ENCODE measurements around the gene RASSF8.

The RASSF8 gene

GRCh38 chr12:25942709-25943108 is 15.8 kb upstream of the RASSF8 start:
- Histone ChIP-seq H3K36me3 (replicated peaks) (no peaks in the 10 kb centered on the region), H3K4me1 (no peaks in the 10 kb centered on the region), H3K4me3 (no peak overlapping the region), H3K9me3 (no peaks in the 10 kb centered on the region), H3K27me3 (ENCODE audit: low read depth) (no peaks in the 10 kb centered on the region)
- DNase-seq (ENCODE audit: low spot score in 2 of 2): no peak
- in situ Hi-C loops (cut with MboI; ENCODE audit: low sequenced_read_pairs): no loop called here

GRCh38 chr12:25943940-25944339 is 14.5 kb upstream of the RASSF8 start:
- Histone ChIP-seq H3K4me3 (no peak overlapping the region), H3K4me1 (no peaks in the 10 kb centered on the region), H3K27me3 (ENCODE audit: low read depth) (no peaks in the 10 kb centered on the region), H3K36me3 (replicated peaks) (no peaks in the 10 kb centered on the region), H3K9me3 (no peaks in the 10 kb centered on the region)
- no peak for DNase-seq (ENCODE audit: low spot score in 2 of 2)
- in situ Hi-C loops (cut with MboI; ENCODE audit: low sequenced_read_pairs): no loop called here

- H3K4me3 ChIP-seq: no peak overlapping the region
- in situ Hi-C loops (cut with MboI; ENCODE audit: low sequenced_read_pairs): no loop called here
- H3K36me3 ChIP-seq (replicated peaks): no peaks in the 10 kb centered on the region
- DNase-seq (ENCODE audit: low spot score in 2 of 2): no peak
- H3K9me3 ChIP-seq: no peaks in the 10 kb centered on the region
- no peaks in the 10 kb centered on the region for H3K27me3 ChIP-seq (ENCODE audit: low read depth)
- peaks cover 3% of the 10 kb centered on the region; the same call in 1 of the 2 replicates for H3K4me1 ChIP-seq
These were observed 9.1 kb upstream of the RASSF8 start for GRCh38 chr12:25949343-25949742.

GRCh38 chr12:25950329-25951115 is 8.0 kb upstream of the RASSF8 start:
- H3K36me3 ChIP-seq (replicated peaks): no peaks in the 10 kb centered on the region
- H3K4me1 ChIP-seq: peaks cover 3% of the 10 kb centered on the region; the same call in 1 of the 2 replicates
- no peaks in the 10 kb centered on the region for H3K9me3 ChIP-seq
- H3K4me3 ChIP-seq: no peak overlapping the region
- no peaks in the 10 kb centered on the region for H3K27me3 ChIP-seq (ENCODE audit: low read depth)
- DNase-seq (ENCODE audit: low spot score in 2 of 2): no peak
- in situ Hi-C loops (cut with MboI; ENCODE audit: low sequenced_read_pairs): no loop called here

- in situ Hi-C loops (cut with MboI; ENCODE audit: low sequenced_read_pairs): no loop called here
- Histone ChIP-seq H3K36me3 (replicated peaks) (no peaks in the 10 kb centered on the region), H3K27me3 (ENCODE audit: low read depth) (no peaks in the 10 kb centered on the region), H3K4me1 (peaks cover 14% of the 10 kb centered on the region), H3K4me3 (peak overlapping the region; percentile 37), H3K9me3 (no peaks in the 10 kb centered on the region)
- peak; percentile 38 to 44 for DNase-seq (ENCODE audit: low spot score in 2 of 2)
These were observed 572 bp upstream of the RASSF8 start for GRCh38 chr12:25957793-25958427.

GRCh38 chr12:25959071-25959961 is 834 bp downstream of the RASSF8 start:
- Histone ChIP-seq H3K9me3 (no peaks in the 10 kb centered on the region), H3K4me3 (peak overlapping the region; percentile 72), H3K4me1 (peaks cover 25% of the 10 kb centered on the region), H3K27me3 (ENCODE audit: low read depth) (no peaks in the 10 kb centered on the region), H3K36me3 (replicated peaks) (no peaks in the 10 kb centered on the region)
- peak; percentile 41 to 65 for DNase-seq (ENCODE audit: low spot score in 2 of 2)
- in situ Hi-C loops (cut with MboI; ENCODE audit: low sequenced_read_pairs): no loop called here

- peak overlapping the region; percentile 72 for H3K4me3 ChIP-seq
- H3K4me1 ChIP-seq: peaks cover 25% of the 10 kb centered on the region
- DNase-seq (ENCODE audit: low spot score in 2 of 2): peak; percentile 33 to 59
- H3K36me3 ChIP-seq (replicated peaks): no peaks in the 10 kb centered on the region
- no peaks in the 10 kb centered on the region for H3K27me3 ChIP-seq (ENCODE audit: low read depth)
- in situ Hi-C loops (cut with MboI; ENCODE audit: low sequenced_read_pairs): no loop called here
- H3K9me3 ChIP-seq: no peaks in the 10 kb centered on the region
These were observed 1.7 kb downstream of the RASSF8 start for GRCh38 chr12:25960143-25960542.

GRCh38 chr12:25960961-25961360 is 2.5 kb downstream of the RASSF8 start:
- H3K4me3 ChIP-seq: no peak overlapping the region
- in situ Hi-C loops (cut with MboI; ENCODE audit: low sequenced_read_pairs): no loop called here

GRCh38 chr12:25962932-25963525 is 4.5 kb downstream of the RASSF8 start:
- in situ Hi-C loops (cut with MboI; ENCODE audit: low sequenced_read_pairs): no loop called here
- Histone ChIP-seq H3K9me3 (no peaks in the 10 kb centered on the region), H3K4me1 (peaks cover 28% of the 10 kb centered on the region), H3K36me3 (replicated peaks) (no peaks in the 10 kb centered on the region), H3K27me3 (ENCODE audit: low read depth) (no peaks in the 10 kb centered on the region), H3K4me3 (no peak overlapping the region)
- DNase-seq (ENCODE audit: low spot score in 2 of 2): no peak

More at GRCh38 chr12:25960961-25961360, 2.5 kb downstream of the RASSF8 start:
- H3K9me3 ChIP-seq: no peaks in the 10 kb centered on the region
- H3K36me3 ChIP-seq (replicated peaks): no peaks in the 10 kb centered on the region
- DNase-seq (ENCODE audit: low spot score in 2 of 2): no peak
- peaks cover 25% of the 10 kb centered on the region for H3K4me1 ChIP-seq
- H3K27me3 ChIP-seq (ENCODE audit: low read depth): no peaks in the 10 kb centered on the region

- DNase-seq (ENCODE audit: low spot score in 2 of 2): no peak
- H3K4me1 ChIP-seq: peaks cover 28% of the 10 kb centered on the region
- no peaks in the 10 kb centered on the region for H3K9me3 ChIP-seq
- in situ Hi-C loops (cut with MboI; ENCODE audit: low sequenced_read_pairs): no loop called here
- H3K27me3 ChIP-seq (ENCODE audit: low read depth): no peaks in the 10 kb centered on the region
- no peak overlapping the region for H3K4me3 ChIP-seq
- H3K36me3 ChIP-seq (replicated peaks): no peaks in the 10 kb centered on the region
These were observed 7.2 kb downstream of the RASSF8 start for GRCh38 chr12:25965682-25966081.

GRCh38 chr12:25970082-25970481 is 11.6 kb downstream of the RASSF8 start:
- peaks cover 9% of the 10 kb centered on the region for H3K4me1 ChIP-seq
- in situ Hi-C loops (cut with MboI; ENCODE audit: low sequenced_read_pairs): no loop called here
- H3K27me3 ChIP-seq (ENCODE audit: low read depth): no peaks in the 10 kb centered on the region
- DNase-seq (ENCODE audit: low spot score in 2 of 2): no peak
- H3K4me3 ChIP-seq: no peak overlapping the region
- H3K36me3 ChIP-seq (replicated peaks): no peaks in the 10 kb centered on the region
- no peaks in the 10 kb centered on the region for H3K9me3 ChIP-seq

- no peaks in the 10 kb centered on the region for H3K36me3 ChIP-seq (replicated peaks)
- no peaks in the 10 kb centered on the region for H3K9me3 ChIP-seq
- peaks cover 9% of the 10 kb centered on the region for H3K4me1 ChIP-seq
- no peaks in the 10 kb centered on the region for H3K27me3 ChIP-seq (ENCODE audit: low read depth)
- no peak for DNase-seq (ENCODE audit: low spot score in 2 of 2)
- H3K4me3 ChIP-seq: no peak overlapping the region
- in situ Hi-C loops (cut with MboI; ENCODE audit: low sequenced_read_pairs): no loop called here
These were observed 12.6 kb downstream of the RASSF8 start for GRCh38 chr12:25970916-25971653.

GRCh38 chr12:25971654-25972041 is 13.2 kb downstream of the RASSF8 start:
- in situ Hi-C loops (cut with MboI; ENCODE audit: low sequenced_read_pairs): no loop called here
- H3K4me3 ChIP-seq: no peak overlapping the region
- peaks cover 5% of the 10 kb centered on the region for H3K4me1 ChIP-seq
- H3K36me3 ChIP-seq (replicated peaks): no peaks in the 10 kb centered on the region
- H3K27me3 ChIP-seq (ENCODE audit: low read depth): no peaks in the 10 kb centered on the region
- no peaks in the 10 kb centered on the region for H3K9me3 ChIP-seq
- DNase-seq (ENCODE audit: low spot score in 2 of 2): no peak

Data from HAP-1 (cell line).